HepG2 (cell line): Measurements from ENCODE around the gene NKRF. TPM values are rescaled to one million over a fixed set of nuclear protein-coding genes. Genes with fewer than 3 reads are reported as not detected.

Source experiments
- ADNP ChIP-seq: sonication (generic); formaldehyde crosslinking; IDR thresholded peaks from 2 replicates; pipeline ENCODE4 v1.4.0; 2020; ENCODE audit warnings: missing genetic modification reagents
- ATRX ChIP-seq: sonication (generic); formaldehyde crosslinking; IDR thresholded peaks from 2 replicates; pipeline ENCODE4 v1.4.0; 2020; ENCODE audit warnings: missing genetic modification reagents, borderline replicate concordance
- DMAP1 ChIP-seq: IDR thresholded peaks from 2 replicates; pipeline ENCODE4 v1.6.1; 2016
- EED ChIP-seq: sonication (generic); formaldehyde crosslinking; IDR thresholded peaks from 2 replicates; pipeline ENCODE4 v1.5.0; 2020; ENCODE audit warnings: mild to moderate bottlenecking, missing genetic modification reagents
- HES4 ChIP-seq: sonication (generic); formaldehyde crosslinking; IDR thresholded peaks from 2 replicates; pipeline ENCODE4 v1.9.0; 2021; ENCODE audit warnings: mild to moderate bottlenecking, missing genetic modification reagents, borderline replicate concordance
- KDM5B ChIP-seq: sonication (generic); formaldehyde crosslinking; IDR thresholded peaks from 2 replicates; pipeline ENCODE4 v1.4.0; 2020; ENCODE audit warnings: missing genetic modification reagents, mild to moderate bottlenecking, borderline replicate concordance
- KLF13 ChIP-seq: sonication (generic); formaldehyde crosslinking; IDR thresholded peaks from 2 replicates; pipeline ENCODE4 v1.4.0; 2020; ENCODE audit warnings: mild to moderate bottlenecking, missing genetic modification reagents
- NCOA5 ChIP-seq: sonication (generic); formaldehyde crosslinking; IDR thresholded peaks from 2 replicates; pipeline ENCODE4 v1.4.0; 2020; ENCODE audit warnings: missing genetic modification reagents
- NR2C2 ChIP-seq: sonication (generic); formaldehyde crosslinking; IDR thresholded peaks from 2 replicates; pipeline ENCODE4 v1.4.0; 2020; ENCODE audit warnings: missing genetic modification reagents, mild to moderate bottlenecking, moderate library complexity, borderline replicate concordance
- NR3C1 ChIP-seq: sonication (generic); formaldehyde crosslinking; IDR thresholded peaks from 2 replicates; pipeline ENCODE4 v1.4.0; 2020; ENCODE audit warnings: missing genetic modification reagents
- SAP130 ChIP-seq: IDR thresholded peaks from 2 replicates; pipeline ENCODE4 v1.6.1; 2016; ENCODE audit warnings: low read depth
- SMARCC2 ChIP-seq: fragments of 450-650 bp; IDR thresholded peaks from 2 replicates; pipeline ENCODE4 v1.6.1; 2017; ENCODE audit warnings: antibody characterized with exemption, mild to moderate bottlenecking
- ZBTB33 ChIP-seq: sonication (generic); formaldehyde crosslinking; IDR thresholded peaks from 2 replicates; pipeline ENCODE4 v1.4.0; 2020; ENCODE audit warnings: missing genetic modification reagents
- ZBTB37 ChIP-seq: sonication (generic); formaldehyde crosslinking; IDR thresholded peaks from 2 replicates; pipeline ENCODE4 v1.4.0; 2020; ENCODE audit warnings: mild to moderate bottlenecking, missing genetic modification reagents
- ZFP36 ChIP-seq: fragments of 150-350 bp; IDR thresholded peaks from 2 replicates; pipeline ENCODE4 v1.6.1; 2018; ENCODE audit warnings: borderline replicate concordance, low read length, low read depth; ENCODE audit not compliant: partially characterized antibody
- ZFY ChIP-seq: sonication (generic); formaldehyde crosslinking; IDR thresholded peaks from 2 replicates; pipeline ENCODE4 v1.4.0; 2020; ENCODE audit warnings: missing genetic modification reagents
- ZNF274 ChIP-seq: sonication (generic); formaldehyde crosslinking; IDR thresholded peaks from 2 replicates; pipeline ENCODE4 v1.5.1; 2020; ENCODE audit warnings: mild to moderate bottlenecking, missing genetic modification reagents
- ZNF430 ChIP-seq: sonication (generic); formaldehyde crosslinking; IDR thresholded peaks from 2 replicates; pipeline ENCODE4 v1.9.0; 2021; ENCODE audit warnings: mild to moderate bottlenecking, missing genetic modification reagents
- ZNF558 ChIP-seq: sonication (generic); formaldehyde crosslinking; IDR thresholded peaks from 2 replicates; pipeline ENCODE4 v1.9.0; 2022; ENCODE audit warnings: mild to moderate bottlenecking, missing genetic modification reagents, borderline replicate concordance
- ZNF570 ChIP-seq: sonication (generic); formaldehyde crosslinking; IDR thresholded peaks from 2 replicates; pipeline ENCODE4 v1.4.0; 2020; ENCODE audit warnings: mild to moderate bottlenecking, missing genetic modification reagents, borderline replicate concordance
- ZNF660 ChIP-seq: sonication (generic); formaldehyde crosslinking; IDR thresholded peaks from 2 replicates; pipeline ENCODE4 v1.5.1; 2020; ENCODE audit warnings: mild to moderate bottlenecking, low read depth, missing genetic modification reagents, borderline replicate concordance
- ZNF749 ChIP-seq: sonication (generic); formaldehyde crosslinking; IDR thresholded peaks from 2 replicates; pipeline ENCODE4 v1.8.0; 2022; ENCODE audit warnings: mild to moderate bottlenecking, missing genetic modification reagents, moderate library complexity, borderline replicate concordance
- ZNF773 ChIP-seq: sonication (generic); formaldehyde crosslinking; IDR thresholded peaks from 2 replicates; pipeline ENCODE4 v1.4.0; 2020; ENCODE audit warnings: missing genetic modification reagents, borderline replicate concordance
- ZNF878 ChIP-seq: sonication (generic); formaldehyde crosslinking; IDR thresholded peaks from 2 replicates; pipeline ENCODE4 v1.8.1; 2023; ENCODE audit warnings: mild to moderate bottlenecking, missing genetic modification reagents, moderate library complexity
- polyA plus RNA-seq, 8 experiments: library from polyadenylated mRNA; depleted of rRNA in 3 of 8; stranded (reverse) in 7 of 8; unstranded in 1 of 8; fragments of >200 nt; fragmentation: Illumina TruSeq in 4 of 8; extraction: Trizol in 4 of 8; gene quantifications; 2 replicates each; pipeline versions ENCODE4 v1.2.1 to v1.2.3, GENCODE V29; 2011 to 2016; ENCODE audit warnings: low read depth in 4 of 8, missing spikeins in 1 of 8, mixed read lengths in 1 of 8; ENCODE audit not compliant: insufficient read depth in 1 of 8
- total RNA-seq, 5 experiments: library from RNA; depleted of rRNA; stranded (reverse); fragments of >200 nt; fragmentation: Illumina TruSeq; extraction: Trizol; gene quantifications; 2 replicates each; pipeline ENCODE4 v1.2.3, GENCODE V29; 2016; ENCODE audit warnings: low read depth in 1 of 5
- TF ChIP-seq, protein P1 (sequence below): sonication (generic); formaldehyde crosslinking; conservative IDR thresholded peaks from 2 replicates; pipeline ENCODE4 v1.8.0; 2022; ENCODE audit warnings: mild to moderate bottlenecking, moderate library complexity, missing genetic modification reagents

NKRF gene
- total and polyA plus RNA-seq, 2 of the 13 experiments (the other 11 are each of a cell fraction or from before 2014, with no cell fraction given): 3.3 to 6.0 TPM

DNA sequence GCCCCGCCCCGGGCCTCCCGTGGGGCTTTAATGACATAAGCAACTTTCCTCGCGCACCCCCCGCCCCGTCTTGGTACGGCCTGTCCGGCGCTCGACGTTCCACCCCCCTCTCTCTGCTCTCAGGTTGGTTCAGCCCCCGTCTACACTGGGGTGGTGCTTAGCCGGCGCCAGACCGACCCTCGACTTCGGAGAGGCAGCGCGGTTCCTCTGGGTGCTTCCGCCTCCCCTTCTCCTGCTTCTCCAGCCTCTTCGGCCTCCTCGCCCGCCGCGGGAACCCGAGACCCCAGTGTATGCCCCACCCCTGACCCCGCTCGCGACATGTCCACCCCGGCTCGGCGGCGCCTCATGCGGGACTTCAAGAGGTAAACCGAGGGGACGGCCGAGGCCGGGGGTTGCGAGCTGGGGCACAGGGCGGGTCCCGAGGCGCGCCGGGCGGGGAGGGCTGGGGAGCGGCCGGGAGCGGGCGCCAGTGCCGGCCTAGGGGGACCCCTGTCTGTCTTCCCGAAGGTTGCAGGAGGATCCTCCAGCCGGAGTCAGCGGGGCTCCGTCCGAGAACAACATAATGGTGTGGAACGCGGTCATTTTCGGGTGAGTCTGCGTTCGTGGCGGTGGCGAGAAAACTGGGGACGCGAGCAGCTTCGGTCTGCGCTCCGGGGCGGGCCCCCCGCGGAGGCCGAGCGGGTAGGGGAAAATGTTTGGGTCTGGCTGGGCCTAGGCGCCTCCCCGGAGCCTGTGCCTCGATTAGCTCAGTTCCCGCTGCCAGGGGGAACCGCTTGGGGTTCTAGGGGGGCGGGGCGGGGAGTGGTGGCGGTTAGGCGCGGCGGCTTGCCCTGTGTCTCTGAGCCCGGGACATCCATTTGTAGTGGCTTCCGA, 31.6 kb downstream of the NKRF start, which contains the start of gene UBE2A (continued):
- TF ChIP-seq ATRX (CRISPR knock-in tag) (no peak), ZFP36 (no peak), ZFY (CRISPR knock-in tag) (peak; percentile 65), SMARCC2 (no peak), KLF13 (CRISPR knock-in tag) (no peak), ZBTB37 (no peak), ZNF570 (CRISPR knock-in tag) (no peak), ZNF430 (CRISPR knock-in tag) (0 out of 2 replicates have a peak, but pooled peaks have one; percentile 38), ZNF558 (CRISPR knock-in tag) (no peak; the same call in 1 of the 2 replicates), ZNF749 (CRISPR knock-in tag) (no peak; the same call in 1 of the 2 replicates), ZNF274 (CRISPR knock-in tag) (no peak), DMAP1 (no peak), ZNF660 (CRISPR knock-in tag) (no peak), NR2C2 (CRISPR knock-in tag) (no peak), NR3C1 (no peak), SAP130 (CRISPR knock-in tag) (0 out of 2 replicates have a peak, but pooled peaks have one; percentile 24), NCOA5 (CRISPR knock-in tag) (no peak), HES4 (CRISPR knock-in tag) (0 out of 2 replicates have a peak, but pooled peaks have one; percentile 23), ADNP (no peak), ZBTB33 (no peak), EED (CRISPR knock-in tag) (peak; percentile 35; the same call in 1 of the 2 replicates), ZNF878 (CRISPR knock-in tag) (peak; percentile 64), KDM5B (CRISPR knock-in tag) (no peak; the same call in 1 of the 2 replicates), ZNF773 (CRISPR knock-in tag) (no peak)
- TF ChIP-seq, protein P1, sequence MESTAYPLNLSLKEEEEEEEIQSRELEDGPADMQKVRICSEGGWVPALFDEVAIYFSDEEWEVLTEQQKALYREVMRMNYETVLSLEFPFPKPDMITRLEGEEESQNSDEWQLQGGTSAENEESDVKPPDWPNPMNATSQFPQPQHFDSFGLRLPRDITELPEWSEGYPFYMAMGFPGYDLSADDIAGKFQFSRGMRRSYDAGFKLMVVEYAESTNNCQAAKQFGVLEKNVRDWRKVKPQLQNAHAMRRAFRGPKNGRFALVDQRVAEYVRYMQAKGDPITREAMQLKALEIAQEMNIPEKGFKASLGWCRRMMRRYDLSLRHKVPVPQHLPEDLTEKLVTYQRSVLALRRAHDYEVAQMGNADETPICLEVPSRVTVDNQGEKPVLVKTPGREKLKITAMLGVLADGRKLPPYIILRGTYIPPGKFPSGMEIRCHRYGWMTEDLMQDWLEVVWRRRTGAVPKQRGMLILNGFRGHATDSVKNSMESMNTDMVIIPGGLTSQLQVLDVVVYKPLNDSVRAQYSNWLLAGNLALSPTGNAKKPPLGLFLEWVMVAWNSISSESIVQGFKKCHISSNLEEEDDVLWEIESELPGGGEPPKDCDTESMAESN (CRISPR knock-in tag): peak; percentile 69
